ENCODE data around the gene ATAT1. TPM values are rescaled to one million over a fixed set of nuclear protein-coding genes. Genes with fewer than 3 reads are reported as not detected.

The ATAT1 gene
- total and polyA plus RNA-seq, 2 experiments from 2014 or later: 12.8 to 23.0 TPM

DNA sequence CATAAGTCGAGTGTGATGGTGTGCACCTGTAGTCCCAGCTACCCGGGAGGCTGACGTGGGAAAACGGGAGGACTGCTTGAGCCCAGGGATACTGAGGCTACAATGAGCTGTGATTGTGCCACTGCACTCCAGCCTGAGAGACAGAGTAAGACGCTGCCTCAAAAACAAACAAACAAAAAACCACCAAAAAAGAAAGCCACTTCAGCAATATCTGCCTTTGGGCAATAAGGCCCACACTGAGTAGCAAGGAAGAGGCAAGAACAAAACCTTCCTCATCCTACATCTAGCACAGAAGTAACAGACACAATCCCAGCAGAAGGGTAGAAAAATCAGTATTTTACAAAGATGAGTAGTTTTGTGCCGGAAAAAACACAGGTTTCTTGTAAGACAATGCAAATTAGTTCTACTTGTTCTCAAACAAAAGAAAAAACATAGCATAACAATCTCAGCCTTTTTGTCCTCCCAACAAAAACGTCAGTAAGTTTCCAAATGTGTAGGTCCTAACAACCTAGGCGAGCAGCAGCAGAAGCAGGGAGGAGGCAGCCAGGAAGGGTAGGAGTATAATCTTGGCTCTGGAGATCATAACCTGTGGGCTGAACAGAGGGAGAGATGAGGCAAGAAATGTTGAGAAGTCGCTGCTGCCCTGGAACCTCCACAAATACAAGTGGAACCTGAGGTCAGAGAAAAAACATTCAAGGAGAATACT lies 15.4 kb upstream of the ATAT1 start (continued):
- TF ChIP-seq REST (IDR thresholded peaks at IDR 0.05; ENCODE audit: unreplicated experiment): no peak
- TF ChIP-seq NANOG (IDR thresholded peaks at IDR 0.05; ENCODE audit: borderline replicate concordance): no peak

DNA sequence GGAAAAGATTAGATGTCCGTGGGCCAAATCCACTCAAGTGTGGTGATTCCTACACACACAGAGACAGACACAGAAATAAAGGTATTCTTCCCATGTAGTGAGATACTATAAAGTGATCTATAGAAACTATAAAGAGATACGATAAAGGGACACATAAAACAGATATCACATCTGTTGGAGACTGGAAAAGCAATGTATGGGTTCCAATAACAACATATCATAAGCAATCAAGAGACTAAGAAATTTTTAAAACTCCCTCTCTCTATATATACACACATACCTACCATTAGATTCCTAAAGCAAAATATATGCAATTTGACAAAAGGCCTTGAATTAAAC lies 14.8 kb upstream of the ATAT1 start:
- H3K27me3 Mint-ChIP-seq (ENCODE audit: insufficient read depth, low read depth, poor library complexity): peaks cover 37% of the 10 kb centered on the region
- Histone ChIP-seq H3K4me2 (no peak overlapping the region), H4K20me1 (replicated peaks; ENCODE audit: insufficient read depth) (peaks cover 17% of the 10 kb centered on the region), H3K27me3 (ENCODE audit: insufficient read depth) (no peaks in the 10 kb centered on the region), H3K4me3 (no peak overlapping the region), H3K9me2 (ENCODE audit: insufficient read depth) (no peaks in the 10 kb centered on the region), H3K79me2 (replicated peaks; ENCODE audit: insufficient read depth) (peaks cover 43% of the 10 kb centered on the region), H3K27ac (ENCODE audit: low read depth) (no peak overlapping the region), H2AFZ (no peak overlapping the region), H3K36me3 (ENCODE audit: insufficient read depth) (peaks cover 42% of the 10 kb centered on the region), H3K4me1 (ENCODE audit: insufficient read depth) (peaks cover 13% of the 10 kb centered on the region; the same call in 1 of the 2 replicates), H3F3A (replicated peaks; ENCODE audit: low read depth) (peaks cover 7% of the 10 kb centered on the region; the same call in 1 of the 2 replicates)
- H3K4me3 Mint-ChIP-seq: no peak overlapping the region
- no peak overlapping the region for H3K27ac Mint-ChIP-seq
- H3K36me3 Mint-ChIP-seq (ENCODE audit: low read depth): peaks cover 96% of the 10 kb centered on the region
- peaks cover 13% of the 10 kb centered on the region; the same call in 2 of the 3 replicates for H3K9me3 Mint-ChIP-seq
- DNase-seq (ENCODE audit: low spot score): no peak
- H3K4me1 Mint-ChIP-seq: peaks cover 33% of the 10 kb centered on the region
- ATAC-seq: no peak
- TF ChIP-seq REST (IDR thresholded peaks at IDR 0.05; ENCODE audit: unreplicated experiment) (no peak), NANOG (IDR thresholded peaks at IDR 0.05; ENCODE audit: borderline replicate concordance) (no peak), ZNF114 (CRISPR knock-in tag; IDR thresholded peaks at IDR 0.05) (no peak), EZH2phosphoT487 (IDR thresholded peaks at IDR 0.05; ENCODE audit: unreplicated experiment) (no peak), ETS1 (IDR thresholded peaks at IDR 0.05) (no peak), ZNF331 (CRISPR knock-in tag; IDR thresholded peaks at IDR 0.05; ENCODE audit: low read depth) (no peak), CREB1 (CRISPR knock-in tag; IDR thresholded peaks at IDR 0.05; ENCODE audit: low read depth) (no peak), STAT1 (IDR thresholded peaks at IDR 0.05; ENCODE audit: unreplicated experiment) (no peak), JUNB (IDR thresholded peaks at IDR 0.05; ENCODE audit: unreplicated experiment) (no peak), EZH2 (IDR thresholded peaks at IDR 0.05; ENCODE audit: low read depth, unreplicated experiment) (no peak)
- TF ChIP-seq, protein P1, sequence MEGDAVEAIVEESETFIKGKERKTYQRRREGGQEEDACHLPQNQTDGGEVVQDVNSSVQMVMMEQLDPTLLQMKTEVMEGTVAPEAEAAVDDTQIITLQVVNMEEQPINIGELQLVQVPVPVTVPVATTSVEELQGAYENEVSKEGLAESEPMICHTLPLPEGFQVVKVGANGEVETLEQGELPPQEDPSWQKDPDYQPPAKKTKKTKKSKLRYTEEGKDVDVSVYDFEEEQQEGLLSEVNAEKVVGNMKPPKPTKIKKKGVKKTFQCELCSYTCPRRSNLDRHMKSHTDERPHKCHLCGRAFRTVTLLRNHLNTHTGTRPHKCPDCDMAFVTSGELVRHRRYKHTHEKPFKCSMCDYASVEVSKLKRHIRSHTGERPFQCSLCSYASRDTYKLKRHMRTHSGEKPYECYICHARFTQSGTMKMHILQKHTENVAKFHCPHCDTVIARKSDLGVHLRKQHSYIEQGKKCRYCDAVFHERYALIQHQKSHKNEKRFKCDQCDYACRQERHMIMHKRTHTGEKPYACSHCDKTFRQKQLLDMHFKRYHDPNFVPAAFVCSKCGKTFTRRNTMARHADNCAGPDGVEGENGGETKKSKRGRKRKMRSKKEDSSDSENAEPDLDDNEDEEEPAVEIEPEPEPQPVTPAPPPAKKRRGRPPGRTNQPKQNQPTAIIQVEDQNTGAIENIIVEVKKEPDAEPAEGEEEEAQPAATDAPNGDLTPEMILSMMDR (conservative IDR thresholded peaks at IDR 0.05; ENCODE audit: low read depth in 2 of 2): no peak
